LoVo (cell line): Measurements from ENCODE around the gene EPHA3.

ENCODE experiments used
- DNase-seq: peaks from one replicate; pipeline ENCODE4 v3.0.0-alpha.2; 2016; ENCODE audit warnings: low spot score

EPHA3 gene

GRCh38 chr3:89232155-89232554, 124.7 kb downstream of the EPHA3 start:
- DNase-seq, result no peak

GRCh38 chr3:89234620-89235019, 127.2 kb downstream of the EPHA3 start:
- DNase-seq, result no peak

GRCh38 chr3:89238846-89239245, 131.4 kb downstream of the EPHA3 start:
- DNase-seq, result no peak

GRCh38 chr3:89239774-89240173, 132.4 kb downstream of the EPHA3 start:
- no peak for DNase-seq

- DNase-seq, result no peak
Measured at GRCh38 chr3:89245612-89246011, 138.2 kb downstream of the EPHA3 start.

GRCh38 chr3:89246326-89246725, 138.9 kb downstream of the EPHA3 start:
- no peak for DNase-seq

GRCh38 chr3:89250742-89251141, 143.3 kb downstream of the EPHA3 start:
- no peak for DNase-seq

GRCh38 chr3:89252016-89252415, 144.6 kb downstream of the EPHA3 start:
- no peak for DNase-seq

GRCh38 chr3:89252860-89253259, 145.4 kb downstream of the EPHA3 start:
- DNase-seq, result no peak

- DNase-seq, result no peak
Measured at GRCh38 chr3:89256395-89256794, 149.0 kb downstream of the EPHA3 start.

GRCh38 chr3:89256882-89257281, 149.5 kb downstream of the EPHA3 start:
- no peak for DNase-seq

GRCh38 chr3:89260721-89261120, 153.3 kb downstream of the EPHA3 start:
- DNase-seq, result no peak

GRCh38 chr3:89261673-89262072, 154.3 kb downstream of the EPHA3 start:
- DNase-seq, result no peak

GRCh38 chr3:89262309-89262929, 155.0 kb downstream of the EPHA3 start:
- DNase-seq, result no peak

- no peak for DNase-seq
Measured at GRCh38 chr3:89264037-89264560, 156.7 kb downstream of the EPHA3 start.

- DNase-seq, result no peak
Measured at GRCh38 chr3:89266074-89266473, 158.7 kb downstream of the EPHA3 start.

- DNase-seq, result no peak
Measured at GRCh38 chr3:89268059-89268458, 160.6 kb downstream of the EPHA3 start.

- DNase-seq, result no peak
Measured at GRCh38 chr3:89270201-89270600, 162.8 kb downstream of the EPHA3 start.

GRCh38 chr3:89275001-89275400, 167.6 kb downstream of the EPHA3 start:
- no peak for DNase-seq

GRCh38 chr3:89276116-89276515, 168.7 kb downstream of the EPHA3 start:
- no peak for DNase-seq

GRCh38 chr3:89278302-89279025, 171.0 kb downstream of the EPHA3 start:
- DNase-seq, result no peak

- no peak for DNase-seq
Measured at GRCh38 chr3:89280301-89280700, 172.9 kb downstream of the EPHA3 start.

GRCh38 chr3:89280822-89281365, 173.5 kb downstream of the EPHA3 start:
- no peak for DNase-seq
